ENCODE measurements around the gene KCNE3.

DNA sequence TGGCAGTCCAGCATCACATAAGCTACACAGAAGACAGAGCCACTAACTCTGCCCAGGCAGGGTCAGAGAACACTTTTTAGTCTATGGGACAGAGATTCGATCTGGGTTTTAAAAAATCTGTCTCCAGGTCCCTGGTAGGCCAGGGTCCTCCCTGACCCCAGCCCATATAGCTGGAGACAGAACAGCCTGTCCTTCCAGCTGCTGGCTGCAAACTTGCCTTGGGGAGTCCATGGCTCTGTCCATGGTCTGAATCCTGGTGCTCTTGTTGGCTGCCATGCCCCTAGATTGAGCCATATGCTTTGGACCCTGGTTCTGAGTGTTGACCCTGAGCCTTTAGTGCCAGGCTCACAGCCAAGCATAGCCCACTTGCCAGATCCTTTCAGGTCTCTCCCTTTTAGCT, 39.5 kb upstream of the KCNE3 start:
- TF ChIP-seq, protein P1, sequence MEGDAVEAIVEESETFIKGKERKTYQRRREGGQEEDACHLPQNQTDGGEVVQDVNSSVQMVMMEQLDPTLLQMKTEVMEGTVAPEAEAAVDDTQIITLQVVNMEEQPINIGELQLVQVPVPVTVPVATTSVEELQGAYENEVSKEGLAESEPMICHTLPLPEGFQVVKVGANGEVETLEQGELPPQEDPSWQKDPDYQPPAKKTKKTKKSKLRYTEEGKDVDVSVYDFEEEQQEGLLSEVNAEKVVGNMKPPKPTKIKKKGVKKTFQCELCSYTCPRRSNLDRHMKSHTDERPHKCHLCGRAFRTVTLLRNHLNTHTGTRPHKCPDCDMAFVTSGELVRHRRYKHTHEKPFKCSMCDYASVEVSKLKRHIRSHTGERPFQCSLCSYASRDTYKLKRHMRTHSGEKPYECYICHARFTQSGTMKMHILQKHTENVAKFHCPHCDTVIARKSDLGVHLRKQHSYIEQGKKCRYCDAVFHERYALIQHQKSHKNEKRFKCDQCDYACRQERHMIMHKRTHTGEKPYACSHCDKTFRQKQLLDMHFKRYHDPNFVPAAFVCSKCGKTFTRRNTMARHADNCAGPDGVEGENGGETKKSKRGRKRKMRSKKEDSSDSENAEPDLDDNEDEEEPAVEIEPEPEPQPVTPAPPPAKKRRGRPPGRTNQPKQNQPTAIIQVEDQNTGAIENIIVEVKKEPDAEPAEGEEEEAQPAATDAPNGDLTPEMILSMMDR (IDR thresholded peaks at IDR 0.05), result no peak
- TF ChIP-seq POLR2A (IDR thresholded peaks at IDR 0.05) (no peak), EP300 (IDR thresholded peaks at IDR 0.05) (no peak)
